NCI-H128 (cell line): ENCODE data around the gene ANKMY1.
"Not testable (repeated sequence)": the region's sequence is repeated elsewhere in the genome, so short reads cannot be mapped to it uniquely, and the experiment has no call there.

ENCODE experiments used
- DNase-seq: peaks from one replicate; lab custom pipeline; 2025; ENCODE audit not compliant: unreplicated experiment; lab: John Stamatoyannopoulos, UW

Gene ANKMY1

DNA sequence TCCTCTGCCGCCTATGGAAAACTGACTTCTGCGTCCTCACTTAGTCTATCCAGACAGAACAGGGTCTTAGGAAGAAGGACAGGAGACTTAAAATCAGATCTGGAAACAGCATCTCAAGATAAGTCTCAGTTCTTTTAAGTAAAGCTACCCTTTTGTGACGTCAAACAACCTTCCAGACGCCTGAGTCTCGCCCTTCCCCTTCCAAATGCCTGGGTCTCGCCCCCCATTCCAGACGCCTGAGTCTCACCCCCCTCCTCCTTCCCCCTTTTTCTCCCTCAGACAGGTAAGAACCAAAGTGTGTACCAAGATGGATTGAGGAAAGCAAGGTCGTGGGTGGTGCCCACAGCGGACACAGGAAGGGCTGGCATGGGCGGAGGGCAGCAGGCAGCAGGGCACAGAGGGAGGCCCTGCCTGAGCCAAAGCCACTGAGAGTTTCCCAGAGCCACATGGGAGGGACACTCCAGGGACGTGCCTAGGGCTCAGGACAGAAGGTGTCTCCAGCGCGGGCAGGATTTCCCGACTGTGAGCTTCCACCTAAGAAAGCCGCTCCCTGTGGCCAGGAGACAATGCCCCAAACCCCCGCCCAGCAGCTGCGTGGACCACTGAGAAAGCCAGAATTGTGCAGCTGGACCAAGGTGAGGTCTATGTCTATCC, 51.3 kb downstream of the ANKMY1 start:
- no peak for DNase-seq

DNA sequence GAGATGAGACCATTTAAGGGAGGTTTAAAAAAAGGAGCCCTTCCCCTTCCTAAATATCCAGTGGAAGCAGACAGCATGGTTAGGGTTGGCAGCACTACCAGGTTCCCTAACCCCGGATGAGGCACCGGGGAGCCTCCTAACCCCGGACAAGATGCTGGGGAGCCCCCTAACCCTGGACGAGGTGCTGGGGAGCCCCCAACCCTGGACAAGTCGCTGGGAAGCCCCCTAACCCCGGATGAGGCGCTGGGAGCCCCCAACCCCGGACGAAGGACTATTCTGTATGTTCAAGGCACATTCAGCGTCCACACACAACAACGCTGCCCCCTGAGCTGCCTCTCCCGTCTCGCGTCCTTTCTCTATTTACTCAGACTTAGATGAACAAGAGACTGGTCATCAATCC, 51.9 kb downstream of the ANKMY1 start:
- no peak for DNase-seq

DNA sequence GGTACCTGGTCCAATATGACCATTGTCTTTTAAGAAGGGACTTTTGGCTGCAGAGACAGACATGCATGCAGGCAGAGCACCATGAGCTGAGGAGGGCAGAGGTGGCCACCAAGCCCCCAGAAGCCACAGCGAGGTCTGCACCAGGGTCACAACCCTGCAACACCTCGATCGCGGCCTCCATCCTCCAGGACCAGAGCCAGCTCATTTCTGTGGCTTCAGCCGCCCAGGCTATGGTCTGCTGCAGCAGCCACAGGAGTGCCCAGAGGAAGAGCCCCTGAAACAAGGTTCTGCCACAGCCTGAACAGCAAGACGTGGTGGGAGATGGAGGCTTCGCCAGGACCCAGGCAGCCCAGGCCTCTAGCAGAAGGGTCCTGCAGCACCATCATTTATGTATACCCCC, 53.9 kb downstream of the ANKMY1 start:
- DNase-seq = no peak

DNA sequence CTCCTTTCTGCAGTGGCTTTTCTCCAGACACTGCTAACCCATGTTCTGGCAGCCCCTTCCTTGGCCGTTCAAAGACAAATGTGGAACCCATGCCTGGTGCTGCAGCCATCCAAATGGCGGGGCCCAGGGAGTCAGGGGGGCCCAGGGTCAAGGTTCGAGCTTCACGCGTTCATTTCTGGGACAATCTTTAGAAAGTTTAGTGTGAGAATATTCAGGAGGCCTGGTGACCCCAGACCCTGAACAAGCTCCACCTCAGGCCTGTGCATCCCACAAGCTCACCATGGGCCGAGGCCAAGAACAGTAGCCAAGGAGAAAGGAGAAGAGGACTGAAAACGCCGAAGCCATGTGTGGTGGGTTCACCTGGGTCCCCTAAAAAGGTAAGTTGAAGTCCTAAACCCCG, 54.4 kb downstream of the ANKMY1 start:
- no peak for DNase-seq

DNA sequence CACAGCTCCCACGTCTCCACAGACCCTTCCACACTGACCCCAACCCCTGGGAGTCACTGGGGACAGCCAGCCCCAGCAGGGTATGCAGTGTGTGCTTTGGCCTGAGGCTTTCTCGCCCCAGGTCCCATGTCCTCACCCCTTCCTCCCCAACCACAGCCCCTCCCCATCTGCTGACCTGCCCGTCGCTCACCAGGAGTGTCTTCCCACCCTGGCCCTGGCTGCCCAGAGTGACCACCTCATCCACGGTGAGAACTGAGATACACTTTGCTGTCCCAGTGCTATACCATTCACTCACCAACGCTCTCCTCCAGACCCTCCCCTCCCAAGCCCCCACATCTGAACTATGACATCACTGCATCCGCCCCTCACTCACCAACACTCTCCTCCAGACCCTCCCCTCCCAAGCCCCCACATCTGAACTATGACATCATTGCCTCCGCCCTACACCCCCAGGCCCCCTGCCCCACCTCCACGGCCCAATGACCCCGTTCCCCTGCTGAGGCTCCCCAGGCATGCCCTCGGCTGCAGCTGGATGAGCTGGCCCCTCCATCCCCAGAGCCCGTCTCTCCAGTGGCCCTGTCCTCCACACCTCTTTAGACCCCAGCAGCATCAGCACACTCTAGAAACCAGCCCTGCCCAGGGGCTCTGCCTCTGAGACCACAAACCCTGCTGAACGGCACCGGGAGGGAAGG, 55.2 kb downstream of the ANKMY1 start:
- no peak for DNase-seq

DNA sequence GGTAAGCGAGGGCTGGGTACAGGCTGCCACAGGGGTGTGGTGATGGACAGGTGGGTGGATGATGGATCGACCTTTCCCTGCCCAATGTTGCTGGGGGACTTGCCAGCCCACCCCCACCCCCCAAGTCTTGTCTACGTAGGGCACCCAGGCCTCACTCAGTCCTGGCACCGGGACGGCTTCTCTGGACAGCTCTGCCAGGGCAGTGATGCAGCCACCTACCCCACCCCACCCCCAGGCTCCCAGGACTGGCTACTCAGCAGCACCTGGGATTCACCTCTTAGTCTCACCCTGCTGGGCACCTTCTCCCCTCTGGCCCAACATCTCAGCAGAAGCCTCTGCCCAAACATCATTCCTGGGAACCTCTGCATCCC, 55.7 kb downstream of the ANKMY1 start:
- no peak for DNase-seq

DNA sequence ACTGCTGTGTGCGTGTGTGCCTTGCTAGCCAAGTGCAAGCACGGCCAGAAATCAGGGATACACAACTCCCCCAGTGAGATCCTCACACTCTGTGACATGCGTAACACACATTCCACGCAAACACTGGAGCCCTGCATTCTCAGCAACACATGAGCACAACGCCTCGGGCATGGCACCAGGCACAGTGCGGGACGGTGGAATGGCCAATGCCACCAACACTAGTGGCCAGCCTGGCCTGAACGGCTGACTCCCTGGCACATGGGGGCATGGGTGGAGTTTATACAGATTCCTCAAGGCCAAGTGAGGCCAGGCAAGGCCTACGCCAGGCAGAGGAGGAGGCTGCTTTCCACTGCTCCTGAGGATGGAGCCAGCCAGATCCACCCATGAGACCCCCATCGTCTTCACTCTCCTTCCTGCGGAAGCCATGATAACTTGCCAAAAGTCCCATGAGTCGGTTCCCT, 56.2 kb downstream of the ANKMY1 start:
- DNase-seq = no peak

DNA sequence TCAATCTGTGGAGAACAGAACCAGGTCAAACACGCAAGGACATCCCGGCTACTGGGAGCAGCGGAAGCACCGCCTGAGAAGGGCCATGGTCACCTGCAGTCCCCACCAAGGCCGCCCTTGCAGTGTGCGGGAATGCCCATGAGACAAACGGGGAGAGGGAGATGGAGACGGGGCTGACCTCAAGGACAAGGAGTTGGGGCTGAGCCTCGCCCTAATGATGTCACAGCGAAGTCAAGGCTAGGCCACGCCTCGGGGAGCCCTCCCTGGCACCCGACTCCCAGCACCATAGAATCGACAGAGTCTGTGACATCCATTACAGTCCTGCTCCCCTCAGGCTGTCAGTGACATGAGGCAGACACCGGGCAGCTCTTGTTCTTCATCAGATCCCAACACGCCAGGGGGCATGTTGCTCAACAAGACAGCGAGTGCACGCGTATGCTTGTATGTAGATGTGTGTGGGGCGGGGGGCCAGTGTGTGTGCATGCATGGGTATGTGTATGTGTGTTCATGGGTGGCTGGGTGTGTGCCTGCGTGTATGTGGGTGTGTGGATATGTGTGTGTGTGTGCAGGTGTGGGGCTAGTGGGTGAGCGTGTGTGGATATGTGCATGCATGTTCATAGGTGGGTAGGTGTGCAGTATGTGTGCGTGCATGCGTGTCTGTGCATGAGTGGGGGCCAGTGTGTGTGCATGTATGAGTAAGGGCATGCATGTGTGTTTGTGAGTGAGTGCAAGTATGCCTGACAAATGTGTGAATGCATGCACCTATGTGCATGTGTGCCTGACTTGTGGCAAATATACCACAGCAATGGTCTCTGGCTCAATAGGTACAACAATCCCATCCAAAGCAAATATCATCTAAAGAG, 57.0 kb downstream of the ANKMY1 start:
- no peak for DNase-seq

DNA sequence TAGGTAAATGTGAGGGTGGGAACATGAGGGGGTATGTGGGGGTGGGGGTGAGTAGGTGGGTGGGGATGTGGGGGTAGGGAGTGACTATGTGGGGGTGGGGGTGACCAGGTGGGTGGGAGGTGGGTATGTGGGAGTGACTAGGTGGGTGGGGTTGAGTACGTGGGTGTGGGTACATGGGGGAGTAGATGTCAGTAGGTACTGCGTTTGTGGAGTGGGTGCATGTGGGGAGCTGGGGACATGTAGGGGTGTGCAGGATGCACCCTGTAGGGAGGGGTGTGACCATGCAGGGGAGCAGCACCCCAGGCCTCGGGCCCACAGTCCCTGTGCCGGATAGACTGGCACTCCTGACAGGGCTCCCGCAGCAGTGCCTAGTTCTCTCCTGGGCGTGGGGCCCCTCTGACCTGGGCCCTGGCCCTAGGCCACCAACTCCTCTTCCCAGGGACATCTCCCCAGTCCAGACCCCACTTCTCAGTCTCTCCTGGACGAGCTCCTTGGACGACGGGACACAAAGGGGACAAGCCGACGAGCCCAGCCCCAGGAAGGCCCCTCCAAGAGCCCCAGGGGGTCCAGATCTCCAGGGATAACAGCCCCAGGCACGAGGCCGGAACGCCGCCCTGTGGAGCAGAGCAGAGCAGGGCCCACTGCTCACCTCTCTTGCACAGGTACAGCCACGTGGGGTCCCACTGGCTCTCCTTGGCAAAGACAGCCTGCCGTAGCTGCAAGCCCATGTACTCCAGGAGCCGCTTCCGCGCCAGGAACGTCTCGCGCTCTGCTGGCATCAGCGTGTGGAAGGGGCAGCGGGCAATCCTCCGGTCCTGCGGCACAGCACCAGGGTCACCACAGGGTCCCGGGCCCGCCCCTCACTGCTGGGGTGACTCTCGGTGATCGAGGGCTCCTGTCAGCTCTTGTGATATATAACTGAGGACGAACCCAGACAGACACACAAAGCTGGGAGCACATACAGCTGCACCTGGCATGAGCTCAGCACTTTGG, 58.2 kb downstream of the ANKMY1 start:
- no peak for DNase-seq

DNA sequence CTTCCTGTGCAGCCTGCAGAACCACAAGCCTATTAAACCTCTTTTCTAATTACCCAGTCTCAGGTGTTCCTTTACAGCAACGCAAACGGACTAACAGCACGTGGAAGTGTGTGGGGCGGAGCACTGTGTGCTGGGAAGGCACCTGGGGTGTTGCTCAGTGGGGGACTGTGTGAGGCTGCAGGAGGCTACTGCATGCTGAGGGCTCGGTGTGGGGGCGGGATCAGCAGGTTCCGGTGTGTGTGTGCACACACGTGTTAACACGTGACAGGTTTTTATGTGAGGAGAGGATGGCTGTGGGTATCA, 58.9 kb downstream of the ANKMY1 start:
- DNase-seq = no peak

DNA sequence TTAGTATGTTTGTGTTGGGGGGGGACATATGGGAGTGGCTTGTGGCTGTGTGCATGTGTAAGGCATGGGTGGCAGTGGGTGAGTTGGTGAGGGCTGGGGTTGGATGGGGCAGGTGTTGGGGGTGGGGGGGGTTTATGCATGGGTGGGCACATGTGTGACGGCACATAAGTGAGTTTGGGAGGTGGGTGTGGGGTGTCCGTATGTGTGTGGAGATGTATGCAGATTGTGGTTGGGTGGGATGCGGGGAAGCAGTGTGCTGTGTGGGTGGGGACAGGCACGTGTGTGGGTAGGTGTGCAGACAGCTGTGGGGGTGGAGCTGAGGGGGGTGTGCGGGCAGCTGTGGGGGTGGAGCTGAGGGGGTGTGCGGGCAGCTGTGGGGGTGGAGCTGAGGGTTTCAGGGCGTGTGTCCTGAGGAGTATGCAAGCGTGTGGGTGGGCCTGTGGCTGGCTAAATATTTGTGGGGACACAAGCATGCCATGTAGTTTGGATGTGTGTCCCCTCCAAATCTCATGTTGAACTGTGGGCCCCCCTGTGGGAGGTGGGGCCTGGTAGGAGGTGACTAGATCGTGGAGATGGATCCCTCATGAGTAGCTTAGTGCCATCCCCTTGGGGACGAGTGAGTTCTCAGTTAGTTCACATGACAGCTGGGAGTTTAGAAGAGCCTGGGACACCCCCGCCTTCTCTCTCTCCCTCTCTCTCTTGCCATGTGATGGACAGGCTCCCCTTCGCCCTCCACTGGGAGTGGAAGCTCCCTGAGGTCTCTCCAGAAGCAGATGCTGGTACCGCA, 59.4 kb downstream of the ANKMY1 start:
- DNase-seq = no peak

DNA sequence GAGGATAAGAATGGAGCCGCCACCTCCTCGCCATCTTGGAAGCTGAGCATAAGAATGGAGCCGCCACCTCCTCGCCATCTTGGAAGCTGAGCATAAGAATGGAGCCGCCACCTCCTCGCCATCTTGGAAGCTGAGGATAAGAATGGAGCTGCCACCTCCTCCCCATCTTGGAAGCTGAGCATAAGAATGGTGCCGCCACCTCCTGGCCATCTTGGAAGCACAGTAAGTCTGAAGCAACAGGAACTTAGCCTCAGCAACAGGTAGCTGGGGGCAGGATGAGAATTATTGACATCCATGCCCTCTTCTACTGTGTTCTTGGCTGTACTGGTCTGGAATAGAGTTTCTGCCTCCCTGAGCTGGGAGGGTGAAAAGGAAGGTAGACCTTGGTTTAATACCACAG, 60.7 kb downstream of the ANKMY1 start:
- not testable (repeated sequence) for DNase-seq

DNA sequence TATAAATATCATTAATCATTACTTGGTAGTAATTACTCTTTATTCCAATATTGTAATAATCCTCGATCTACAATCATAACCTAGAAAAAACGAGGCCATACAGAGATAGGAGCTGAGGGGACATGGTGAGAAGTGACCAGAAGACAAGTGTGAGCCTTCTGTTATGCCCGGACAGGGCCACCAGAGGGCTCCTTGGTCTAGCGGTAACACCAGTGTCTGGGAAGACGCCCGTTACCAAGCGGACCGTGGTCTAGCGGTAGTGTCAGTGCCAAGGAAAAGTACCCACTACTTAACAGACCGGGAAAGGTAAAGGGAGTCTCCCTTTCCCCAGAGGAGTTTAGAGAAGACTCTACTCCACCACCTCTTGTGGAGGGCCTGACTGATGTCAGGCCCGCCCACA, 62.8 kb downstream of the ANKMY1 start:
- DNase-seq = not testable (repeated sequence)

DNA sequence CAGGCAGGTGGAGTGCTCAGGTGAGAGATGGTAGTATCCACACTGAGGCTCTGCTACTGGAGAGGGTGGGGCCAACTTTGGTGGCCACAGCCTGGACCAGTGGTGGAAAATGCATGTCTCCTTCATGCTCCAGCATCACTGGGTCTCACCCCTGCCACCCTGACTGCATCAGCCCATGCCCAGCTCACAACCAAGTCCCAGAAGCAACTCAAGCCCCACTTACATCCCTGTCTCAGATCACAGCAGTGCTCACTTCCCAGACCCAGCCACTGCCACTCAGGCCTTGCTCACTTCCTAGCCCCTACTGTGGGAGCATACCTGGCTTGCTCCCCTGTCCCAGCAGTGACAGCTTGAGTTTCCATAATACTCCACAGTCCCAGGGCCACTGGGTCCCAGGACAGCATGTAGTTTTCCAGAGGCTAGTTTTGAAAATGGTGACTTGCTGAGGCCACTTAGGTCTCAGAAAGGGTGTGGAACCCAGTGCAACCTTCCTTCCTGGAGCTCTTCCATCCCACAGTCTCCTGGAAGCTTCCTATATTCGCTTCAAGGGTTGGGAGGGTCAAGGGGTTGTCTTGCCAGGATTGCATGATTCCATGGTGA, 63.5 kb downstream of the ANKMY1 start:
- DNase-seq = no peak

DNA sequence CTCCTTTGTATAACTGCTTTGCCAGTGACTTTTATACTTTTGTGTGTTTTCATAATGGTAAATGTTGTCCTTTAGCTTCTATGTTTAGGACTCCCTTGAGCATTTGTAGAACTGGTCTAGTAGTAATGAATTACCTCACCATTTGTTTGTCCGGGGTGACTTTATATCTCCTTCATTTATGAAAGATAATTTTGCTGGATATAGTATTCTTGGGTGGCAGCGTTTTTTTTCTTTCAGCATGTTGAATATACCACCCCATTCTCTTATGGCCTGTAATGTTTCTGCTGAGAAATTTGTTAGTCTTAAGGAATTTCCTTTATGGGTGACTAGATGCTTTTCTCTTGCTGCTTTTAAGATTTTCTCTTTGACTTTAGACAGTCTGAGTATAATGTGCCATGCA, 66.3 kb downstream of the ANKMY1 start:
- no peak for DNase-seq

DNA sequence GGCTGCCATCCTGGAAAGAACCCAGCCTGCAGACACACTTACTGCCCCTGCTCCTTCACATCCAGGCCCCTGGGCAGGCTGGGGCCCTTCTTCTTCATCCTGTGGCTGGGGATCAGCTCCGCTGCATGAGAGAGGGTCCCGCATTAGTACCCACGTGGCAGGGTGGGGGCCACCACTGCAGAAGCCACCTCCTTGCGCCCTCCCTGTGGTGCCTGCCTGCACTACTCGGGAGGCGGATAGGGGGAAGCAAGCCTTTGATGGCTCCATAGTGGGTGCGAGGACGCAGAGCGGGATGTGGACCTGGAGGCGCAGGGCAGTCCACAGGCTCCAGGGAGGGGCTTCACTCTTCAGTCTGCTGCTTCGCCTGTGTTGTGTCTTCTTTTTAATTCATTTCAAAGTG, 75.6 kb downstream of the ANKMY1 start:
- no peak for DNase-seq

DNA sequence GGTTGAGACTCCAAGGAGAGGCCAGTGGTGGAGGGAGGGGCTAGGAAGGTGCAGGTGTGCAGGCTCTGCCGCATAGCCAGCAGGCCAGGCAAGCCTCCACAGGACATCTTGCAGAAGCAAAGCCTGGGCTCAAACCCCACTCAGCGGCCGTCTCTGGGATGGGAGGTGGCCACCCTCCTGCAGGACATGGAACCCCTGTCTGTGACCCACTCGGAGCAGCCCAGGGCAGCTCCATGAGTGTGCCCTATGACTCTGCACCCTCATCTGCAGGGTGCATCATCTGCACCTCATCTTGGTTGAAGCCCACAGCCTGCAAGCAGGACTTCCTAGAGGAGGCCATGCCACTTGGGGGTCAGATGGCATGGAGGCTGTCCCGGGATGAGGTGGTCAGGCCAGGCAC, 76.1 kb downstream of the ANKMY1 start:
- DNase-seq = no peak

DNA sequence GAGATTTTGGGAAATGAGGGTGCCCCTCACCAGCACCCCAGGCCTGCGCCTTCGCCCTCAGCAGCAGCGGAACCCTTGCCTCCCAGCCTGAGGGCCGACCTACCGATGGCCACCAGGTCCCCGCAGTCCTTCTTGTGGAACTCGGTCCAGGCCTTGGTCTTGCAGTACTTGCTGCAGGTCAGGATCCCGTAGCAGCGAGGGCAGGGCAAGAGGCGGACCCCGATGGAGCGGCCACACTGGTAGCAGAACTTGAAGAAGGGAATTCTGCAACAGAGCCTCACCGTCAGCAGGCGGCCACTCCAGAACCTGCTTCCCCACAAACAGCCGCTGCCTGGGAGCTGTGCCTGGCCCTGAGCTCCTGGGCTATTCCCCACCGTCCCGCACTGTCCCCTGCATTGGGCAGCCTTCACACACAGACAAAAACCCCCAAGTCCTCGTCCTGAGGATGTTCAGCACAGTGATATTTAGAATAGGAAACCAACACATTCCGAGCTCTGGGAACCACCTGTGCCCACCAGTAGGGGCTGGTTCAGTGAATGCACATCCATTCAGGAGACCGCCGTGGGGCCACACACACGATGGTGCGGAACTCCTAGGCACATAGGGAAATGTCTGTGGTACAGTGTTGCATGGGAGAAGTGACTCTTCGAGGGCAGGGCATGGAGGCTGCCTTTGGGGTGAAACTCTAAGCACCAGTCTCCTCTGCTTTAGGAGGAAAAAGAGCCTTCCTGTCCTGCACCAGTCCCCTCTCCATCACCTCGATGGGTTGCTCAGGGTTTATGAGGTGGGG, 76.8 kb downstream of the ANKMY1 start:
- DNase-seq = no peak

DNA sequence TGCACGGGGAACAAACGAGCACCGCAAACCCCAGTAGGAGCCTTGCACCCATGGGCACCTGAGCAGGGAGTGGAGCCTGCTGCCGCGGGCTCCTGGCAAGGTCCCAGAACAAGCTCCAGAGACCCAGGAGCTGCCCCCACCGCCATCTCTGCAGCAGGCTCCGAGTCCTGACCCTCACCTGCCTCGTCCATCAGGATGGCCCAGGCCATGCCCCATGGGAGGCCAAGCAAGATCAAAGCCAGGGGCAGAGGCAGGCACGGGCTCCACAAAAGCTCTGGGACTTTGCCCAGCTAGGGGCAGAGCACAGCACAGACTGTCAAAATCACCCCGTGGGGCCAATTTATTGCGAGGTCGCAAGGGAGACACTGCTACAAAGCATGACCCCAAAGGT, 78.7 kb downstream of the ANKMY1 start:
- DNase-seq = no peak
